Right forelimb (tissue), 1 donor: Measurements from ENCODE around the gene C11orf86.
"Not testable (repeated sequence)": the region's sequence is repeated elsewhere in the genome, so short reads cannot be mapped to it uniquely, and the experiment has no call there.

Experiments used
- DNase-seq: peaks from one replicate; pipeline ENCODE4 v3.0.0-alpha.2; 2018

Gene C11orf86

GRCh38 chr11:66974724-66975404, at the start of gene C11orf86:
Gene C11orf86 (plus strand): TSS chr11:66975304. CDS start chr11:66975363, 59 bp downstream.
- DNase-seq, result no peak

- DNase-seq, result no peak
These were observed 45.4 kb upstream of the C11orf86 start for GRCh38 chr11:66929753-66930152.

- no peak for DNase-seq
These were observed 42.6 kb upstream of the C11orf86 start for GRCh38 chr11:66932543-66932942.

- no peak for DNase-seq
These were observed 41.6 kb upstream of the C11orf86 start for GRCh38 chr11:66933531-66933930.

GRCh38 chr11:66934950-66935779, 39.9 kb upstream of the C11orf86 start:
- no peak for DNase-seq

- no peak for DNase-seq
These were observed 38.8 kb upstream of the C11orf86 start for GRCh38 chr11:66936311-66936711.

- DNase-seq, result no peak
These were observed 37.8 kb upstream of the C11orf86 start for GRCh38 chr11:66937193-66937733.

- no peak for DNase-seq
These were observed 36.4 kb upstream of the C11orf86 start for GRCh38 chr11:66938582-66939135.

- DNase-seq, result no peak
These were observed 25.0 kb upstream of the C11orf86 start for GRCh38 chr11:66950112-66950535.

GRCh38 chr11:66951135-66951534, 24.0 kb upstream of the C11orf86 start:
- DNase-seq, result no peak

GRCh38 chr11:66951927-66952337, 23.2 kb upstream of the C11orf86 start:
- DNase-seq, result peak; percentile 60

- DNase-seq, result no peak
These were observed 21.8 kb upstream of the C11orf86 start for GRCh38 chr11:66953081-66953833.

- no peak for DNase-seq
These were observed 18.3 kb upstream of the C11orf86 start for GRCh38 chr11:66956689-66957290.

GRCh38 chr11:66957971-66958231, 17.2 kb upstream of the C11orf86 start:
- DNase-seq, result no peak

GRCh38 chr11:66958232-66958955, 16.7 kb upstream of the C11orf86 start, which contains the start of gene PC:
Gene PC (minus strand): TSS chr11:66958383. CDS start chr11:66872159, 86,224 bp downstream.
- peak; percentile 99 for DNase-seq

- no peak for DNase-seq
These were observed 16.2 kb upstream of the C11orf86 start for GRCh38 chr11:66958956-66959274.

GRCh38 chr11:66961691-66962213, 13.4 kb upstream of the C11orf86 start:
- DNase-seq, result not testable (repeated sequence)

GRCh38 chr11:66962247-66962646, 12.9 kb upstream of the C11orf86 start:
- DNase-seq, result no peak

- no peak for DNase-seq
These were observed 12.3 kb upstream of the C11orf86 start for GRCh38 chr11:66962801-66963200.

GRCh38 chr11:66964495-66964894, 10.6 kb upstream of the C11orf86 start:
- DNase-seq, result no peak

GRCh38 chr11:66966351-66966750, 8.8 kb upstream of the C11orf86 start:
- DNase-seq, result no peak
